Activated CD8-positive, alpha-beta T cell treated with anti-CD3 and anti-CD28 coated beads, Interleukin-2, amount 10 ng/mL, durations not matched to agents 7 days and 5 days (primary cell): ENCODE results near the gene C1orf226. TPM values are rescaled to one million over a fixed set of nuclear protein-coding genes. Genes with fewer than 3 reads are reported as not detected.

Experiments used
- ATAC-seq: fragments of 150-1000 bp; cut with Tn5 transposase; one replicate; pipeline ENCODE4 v1.10.0; 2021; ENCODE audit warnings: moderate library complexity
- CTCF ChIA-PET: fragments of 350-600 bp; sonication (Branson Sonifier 250); formaldehyde crosslinking; loops from one replicate; lab custom pipeline; 2021; ENCODE audit warnings: antibody characterized with exemption; lab: Charles Lee
- POLR2A ChIA-PET: fragments of 350-600 bp; sonication (Branson Sonifier 250); formaldehyde crosslinking; loops from one replicate; lab custom pipeline; 2021; ENCODE audit warnings: antibody characterized with exemption; lab: Charles Lee
- DNase-seq: peaks from one replicate; pipeline ENCODE4 v3.0.0-alpha.2; 2020
- H3K27ac Mint-ChIP-seq: one replicate; pipeline ENCODE4 v1.8.0; 2021; ENCODE audit warnings: mild to moderate bottlenecking, mixed read lengths
- H3K27me3 Mint-ChIP-seq: one replicate; pipeline ENCODE4 v1.8.0; 2021; ENCODE audit warnings: low read depth, mixed read lengths
- H3K36me3 Mint-ChIP-seq: one replicate; pipeline ENCODE4 v1.8.0; 2021; ENCODE audit warnings: low read depth, mixed read lengths
- H3K4me1 Mint-ChIP-seq: one replicate; pipeline ENCODE4 v1.8.0; 2021; ENCODE audit warnings: low read depth, mixed read lengths
- H3K4me3 Mint-ChIP-seq: one replicate; pipeline ENCODE4 v1.8.0; 2021; ENCODE audit warnings: mild to moderate bottlenecking, mixed read lengths
- H3K9me3 Mint-ChIP-seq: one replicate; pipeline ENCODE4 v1.8.0; 2022; ENCODE audit warnings: mixed read lengths; ENCODE audit not compliant: insufficient read depth
- total RNA-seq, 2 experiments: library from RNA; stranded (reverse); gene quantifications; one replicate each; pipeline ENCODE4 v1.2.3, GENCODE V29; 2021

C1orf226 gene
- total RNA-seq, 2 experiments from 2014 or later, result not detected

- Mint-ChIP-seq H3K4me3 (no peak overlapping the region), H3K27me3 (peaks cover 11% of the 10 kb centered on the region), H3K27ac (no peak overlapping the region), H3K9me3 (no peaks in the 10 kb centered on the region), H3K36me3 (no peaks in the 10 kb centered on the region), H3K4me1 (no peaks in the 10 kb centered on the region)
- ATAC-seq (no peak), DNase-seq (no peak)
- ChIA-PET POLR2A (no interaction called here), CTCF (no interaction called here)
These were observed 27.8 kb upstream of the C1orf226 start for GRCh38 chr1:162353702-162354101.

DNA sequence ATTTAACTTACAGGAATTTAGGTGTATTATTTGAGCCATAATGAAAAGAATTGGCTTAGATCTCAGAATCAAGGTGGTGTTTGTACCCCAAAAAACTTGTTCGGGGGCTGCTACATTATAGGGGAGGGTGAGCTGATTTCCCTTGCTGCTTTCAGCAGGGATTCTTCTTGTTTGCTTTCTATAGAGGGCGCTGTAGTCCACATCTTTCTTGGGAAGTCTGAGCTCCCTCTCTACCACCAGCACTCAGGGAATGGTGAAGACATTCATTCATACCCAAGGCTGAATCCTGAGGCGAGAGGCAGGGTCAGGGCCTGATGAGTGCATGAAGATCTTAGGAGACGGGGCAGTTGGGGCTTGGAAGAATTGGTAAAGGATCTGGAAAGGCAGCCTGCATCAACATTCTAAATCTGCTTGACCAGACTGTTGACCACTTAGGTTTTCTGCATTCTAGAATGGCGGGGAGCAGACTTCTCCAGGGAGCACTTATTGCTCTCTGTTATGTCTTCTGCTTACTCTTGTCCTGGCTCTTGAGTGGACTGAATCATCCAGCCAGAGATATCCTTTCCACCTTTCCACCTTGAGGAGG lies 23.8 kb upstream of the C1orf226 start:
- ATAC-seq (no peak), DNase-seq (no peak)
- peaks cover 3% of the 10 kb centered on the region for H3K27me3 Mint-ChIP-seq
- no peak overlapping the region for H3K4me3 Mint-ChIP-seq
- H3K4me1 Mint-ChIP-seq, result no peaks in the 10 kb centered on the region
- no peak overlapping the region for H3K27ac Mint-ChIP-seq
- no peaks in the 10 kb centered on the region for H3K9me3 Mint-ChIP-seq
- POLR2A ChIA-PET, result no interaction called here
- H3K36me3 Mint-ChIP-seq, result no peaks in the 10 kb centered on the region
- CTCF ChIA-PET, result interaction anchor here (0.9 to 1.3 kb wide), 2 partner anchors 19 to 23 kb away, joined by 3 read pairs; no protein-coding TSS in a partner anchor

DNA sequence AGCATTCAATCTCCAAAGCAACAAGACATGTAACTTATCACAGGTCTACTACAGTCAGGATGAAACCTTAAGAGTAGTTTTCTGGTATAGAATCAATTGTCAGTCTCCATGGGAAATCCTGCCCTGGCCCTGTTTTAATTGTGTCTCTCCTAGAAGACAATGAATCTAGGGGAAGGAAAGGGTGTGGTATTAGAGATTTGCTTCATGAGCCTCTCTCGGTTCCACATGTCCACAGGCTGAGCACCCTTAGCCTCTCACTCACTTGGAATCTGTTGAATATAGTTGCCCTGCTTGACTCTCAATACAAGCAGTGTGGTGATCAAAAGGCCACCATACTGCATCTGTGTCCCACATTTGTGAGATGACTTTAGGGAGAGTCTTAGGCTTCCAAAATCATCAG lies 22.6 kb upstream of the C1orf226 start:
- no peak overlapping the region for H3K4me3 Mint-ChIP-seq
- ChIA-PET CTCF (no interaction called here), POLR2A (no interaction called here)
- no peaks in the 10 kb centered on the region for H3K36me3 Mint-ChIP-seq
- DNase-seq, result no peak
- no peaks in the 10 kb centered on the region for H3K4me1 Mint-ChIP-seq
- no peaks in the 10 kb centered on the region for H3K27me3 Mint-ChIP-seq
- no peak for ATAC-seq
- no peaks in the 10 kb centered on the region for H3K9me3 Mint-ChIP-seq
- H3K27ac Mint-ChIP-seq, result no peak overlapping the region

DNA sequence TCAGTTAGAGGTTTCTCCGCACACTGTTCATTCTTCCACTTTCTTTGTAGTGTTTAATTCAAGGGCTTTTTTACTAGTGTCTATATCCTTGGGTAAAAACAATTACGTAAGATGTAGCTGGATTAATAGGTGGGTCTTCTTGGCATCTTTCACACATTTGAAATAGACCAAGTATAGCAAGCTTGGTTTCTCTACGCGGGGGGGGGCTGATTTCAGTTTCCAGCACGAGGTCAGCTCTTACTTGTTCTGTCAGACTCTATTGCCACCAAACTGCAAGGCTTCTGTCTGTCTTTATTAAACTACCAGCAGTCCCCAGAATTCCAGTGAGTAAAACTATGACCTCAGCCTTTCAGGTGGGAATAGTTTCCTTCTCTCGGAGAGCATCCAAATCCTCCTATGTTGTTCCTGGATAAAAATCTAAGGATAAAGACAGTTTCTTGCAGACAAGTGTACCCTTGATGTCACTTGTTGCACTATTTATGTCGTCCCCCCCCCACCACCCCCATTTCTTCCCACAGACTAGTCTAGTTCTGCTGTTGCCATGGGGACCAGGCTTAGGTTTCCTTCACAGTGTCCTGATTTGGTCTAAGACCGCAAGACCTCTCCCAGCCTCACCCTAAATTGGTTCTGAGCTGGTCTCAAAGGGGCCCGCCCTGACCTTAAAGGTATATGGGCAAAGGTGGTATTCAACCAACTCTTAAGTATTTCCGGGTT lies 21.8 kb upstream of the C1orf226 start:
- H3K9me3 Mint-ChIP-seq, result no peaks in the 10 kb centered on the region
- no peaks in the 10 kb centered on the region for H3K27me3 Mint-ChIP-seq
- H3K36me3 Mint-ChIP-seq, result no peaks in the 10 kb centered on the region
- DNase-seq (no peak), ATAC-seq (no peak)
- ChIA-PET CTCF (no interaction called here), POLR2A (no interaction called here)
- H3K27ac Mint-ChIP-seq, result no peak overlapping the region
- no peak overlapping the region for H3K4me3 Mint-ChIP-seq
- no peaks in the 10 kb centered on the region for H3K4me1 Mint-ChIP-seq

GRCh38 chr1:162360237-162360873 lies 21.2 kb upstream of the C1orf226 start:
- no peaks in the 10 kb centered on the region for H3K27me3 Mint-ChIP-seq
- no peaks in the 10 kb centered on the region for H3K4me1 Mint-ChIP-seq
- CTCF ChIA-PET, result no interaction called here
- ATAC-seq (no peak), DNase-seq (no peak)
- no peak overlapping the region for H3K27ac Mint-ChIP-seq
- POLR2A ChIA-PET, result no interaction called here
- H3K36me3 Mint-ChIP-seq, result no peaks in the 10 kb centered on the region
- no peak overlapping the region for H3K4me3 Mint-ChIP-seq
- H3K9me3 Mint-ChIP-seq, result no peaks in the 10 kb centered on the region

- no peak for ATAC-seq
- no peak overlapping the region for H3K4me3 Mint-ChIP-seq
- H3K9me3 Mint-ChIP-seq, result no peaks in the 10 kb centered on the region
- H3K27me3 Mint-ChIP-seq, result no peaks in the 10 kb centered on the region
- no peaks in the 10 kb centered on the region for H3K4me1 Mint-ChIP-seq
- DNase-seq, result no peak
- no peaks in the 10 kb centered on the region for H3K36me3 Mint-ChIP-seq
- POLR2A ChIA-PET, result no interaction called here
- CTCF ChIA-PET, result no interaction called here
- no peak overlapping the region for H3K27ac Mint-ChIP-seq
These were observed 20.7 kb upstream of the C1orf226 start for GRCh38 chr1:162360874-162361260.

DNA sequence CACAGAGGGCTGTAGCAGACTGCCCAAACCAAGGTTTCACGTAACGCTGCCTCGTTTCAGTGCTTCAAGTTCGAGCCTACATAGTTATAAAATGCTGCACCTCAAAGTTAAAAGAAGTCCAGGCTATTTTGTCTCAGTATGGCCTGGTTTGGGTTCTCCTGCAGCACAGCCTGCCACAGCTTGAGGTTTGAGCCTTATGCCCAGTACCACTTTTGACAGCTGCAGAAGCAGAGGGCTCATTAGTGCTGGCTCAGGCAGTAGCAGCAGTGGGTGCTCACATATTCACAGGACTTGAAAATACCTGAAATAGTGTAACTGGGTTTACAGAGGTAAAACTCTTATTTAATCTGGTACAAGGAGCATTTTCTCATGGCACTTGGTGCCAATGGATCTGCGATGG lies 20.2 kb upstream of the C1orf226 start:
- CTCF ChIA-PET, result no interaction called here
- no peak for DNase-seq
- Mint-ChIP-seq H3K27ac (no peak overlapping the region), H3K4me1 (no peaks in the 10 kb centered on the region), H3K4me3 (no peak overlapping the region), H3K9me3 (no peaks in the 10 kb centered on the region), H3K36me3 (no peaks in the 10 kb centered on the region), H3K27me3 (no peaks in the 10 kb centered on the region)
- no peak for ATAC-seq
- POLR2A ChIA-PET, result no interaction called here

- no peaks in the 10 kb centered on the region for H3K36me3 Mint-ChIP-seq
- no peak overlapping the region for H3K4me3 Mint-ChIP-seq
- ATAC-seq, result no peak
- H3K4me1 Mint-ChIP-seq, result no peaks in the 10 kb centered on the region
- DNase-seq, result no peak
- no peaks in the 10 kb centered on the region for H3K9me3 Mint-ChIP-seq
- H3K27me3 Mint-ChIP-seq, result no peaks in the 10 kb centered on the region
- ChIA-PET CTCF (no interaction called here), POLR2A (no interaction called here)
- no peak overlapping the region for H3K27ac Mint-ChIP-seq
These were observed 17.7 kb upstream of the C1orf226 start for GRCh38 chr1:162363823-162364222.

- H3K36me3 Mint-ChIP-seq, result no peaks in the 10 kb centered on the region
- POLR2A ChIA-PET, result no interaction called here
- H3K9me3 Mint-ChIP-seq, result no peaks in the 10 kb centered on the region
- no peak overlapping the region for H3K4me3 Mint-ChIP-seq
- no peak overlapping the region for H3K27ac Mint-ChIP-seq
- CTCF ChIA-PET, result no interaction called here
- DNase-seq (no peak), ATAC-seq (no peak)
- no peaks in the 10 kb centered on the region for H3K4me1 Mint-ChIP-seq
- H3K27me3 Mint-ChIP-seq, result no peaks in the 10 kb centered on the region
These were observed 17.0 kb upstream of the C1orf226 start for GRCh38 chr1:162364498-162364897.

- H3K27me3 Mint-ChIP-seq, result no peaks in the 10 kb centered on the region
- H3K4me1 Mint-ChIP-seq, result no peaks in the 10 kb centered on the region
- POLR2A ChIA-PET, result no interaction called here
- H3K27ac Mint-ChIP-seq, result no peak overlapping the region
- CTCF ChIA-PET, result no interaction called here
- ATAC-seq, result no peak
- H3K9me3 Mint-ChIP-seq, result no peaks in the 10 kb centered on the region
- no peak overlapping the region for H3K4me3 Mint-ChIP-seq
- H3K36me3 Mint-ChIP-seq, result no peaks in the 10 kb centered on the region
- DNase-seq, result no peak
These were observed 16.1 kb upstream of the C1orf226 start for GRCh38 chr1:162365284-162366020.

DNA sequence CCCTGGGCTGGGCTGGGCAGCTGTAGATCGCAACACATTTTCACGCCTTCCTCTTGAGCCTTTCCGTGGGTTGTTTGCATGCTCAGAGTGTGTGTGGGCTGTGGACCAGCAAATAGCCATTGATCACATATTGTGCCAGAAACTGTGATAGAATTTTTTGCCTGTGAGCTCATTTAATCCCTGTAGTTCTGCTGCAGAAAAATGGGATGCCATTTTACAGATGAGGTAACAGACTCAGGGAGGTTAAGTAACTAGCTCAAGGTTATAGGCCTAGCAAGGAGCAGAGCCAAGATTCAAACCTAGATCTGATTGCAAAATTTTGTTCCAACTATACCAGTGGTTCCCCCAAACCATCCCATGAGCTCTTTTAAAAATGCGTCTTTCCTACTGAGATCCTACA lies 15.4 kb upstream of the C1orf226 start:
- POLR2A ChIA-PET, result no interaction called here
- ATAC-seq (no peak), DNase-seq (no peak)
- Mint-ChIP-seq H3K27me3 (no peaks in the 10 kb centered on the region), H3K9me3 (no peaks in the 10 kb centered on the region), H3K27ac (no peak overlapping the region), H3K4me3 (no peak overlapping the region), H3K4me1 (no peaks in the 10 kb centered on the region), H3K36me3 (no peaks in the 10 kb centered on the region)
- CTCF ChIA-PET, result interaction anchor here (1.2 kb wide), 1 partner anchor 10 kb away, joined by 3 read pairs; no protein-coding TSS in a partner anchor

DNA sequence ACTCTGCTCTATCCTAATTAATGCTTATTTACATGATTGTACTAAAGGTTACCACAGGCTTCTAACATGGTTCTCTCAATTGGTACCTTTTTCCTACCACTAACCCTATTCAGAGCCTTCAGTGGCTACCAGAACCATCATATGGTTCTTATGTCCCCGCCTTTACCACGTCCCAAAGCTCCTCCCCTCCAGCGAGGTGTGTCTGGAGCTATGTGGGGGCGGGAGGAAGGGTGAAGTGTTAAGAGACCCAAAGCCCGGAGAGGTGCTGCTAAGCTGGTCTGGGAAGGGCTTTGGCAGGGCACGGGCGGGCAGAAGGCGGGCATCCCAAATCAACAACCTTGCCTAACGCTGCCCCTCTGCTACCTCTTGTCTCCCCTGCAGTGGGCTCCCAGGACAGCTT lies 14.9 kb upstream of the C1orf226 start:
- Mint-ChIP-seq H3K4me1 (no peaks in the 10 kb centered on the region), H3K36me3 (no peaks in the 10 kb centered on the region), H3K27me3 (no peaks in the 10 kb centered on the region), H3K27ac (no peak overlapping the region), H3K9me3 (no peaks in the 10 kb centered on the region), H3K4me3 (no peak overlapping the region)
- ChIA-PET POLR2A (no interaction called here), CTCF (interaction anchor here (1.2 kb wide), 1 partner anchor 10 kb away, joined by 3 read pairs; no protein-coding TSS in a partner anchor)
- no peak for ATAC-seq
- DNase-seq, result no peak
